Measurements from ENCODE around the gene FXYD1.

DNA sequence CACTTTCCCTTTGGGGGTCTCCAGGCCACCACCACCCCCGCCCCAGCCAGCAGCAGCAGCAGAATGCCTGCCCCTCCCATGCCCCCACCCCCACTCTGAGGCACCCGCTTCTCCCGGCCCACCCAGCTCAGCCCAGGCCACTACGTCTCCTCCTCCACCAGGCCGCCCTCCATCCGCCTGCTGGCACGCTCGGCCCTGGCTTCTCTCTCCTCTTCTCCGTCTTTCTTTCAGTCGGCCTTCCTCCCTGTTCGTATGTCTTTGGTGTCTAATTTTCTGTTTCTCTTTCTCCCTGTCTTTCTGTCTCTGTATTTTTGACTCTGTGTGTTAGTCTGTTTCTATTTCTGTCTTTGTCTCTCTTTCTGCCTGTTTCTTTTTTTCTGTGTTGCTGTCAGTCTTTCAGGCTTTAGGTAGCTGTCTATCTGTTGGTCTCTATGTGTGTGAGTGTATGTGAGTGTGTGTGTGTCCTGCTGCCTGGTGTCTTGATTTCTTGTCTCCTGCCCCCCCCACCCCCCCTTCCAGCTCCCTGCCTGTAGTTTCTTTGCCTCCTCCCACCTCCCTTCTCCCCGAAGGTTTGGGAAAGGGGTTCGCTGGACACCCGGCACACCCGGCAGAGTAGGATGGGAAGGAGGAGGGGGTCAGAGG, 3.9 kb upstream of the FXYD1 start, which contains the start of gene LGI4:
- TF ChIP-seq, protein P1, sequence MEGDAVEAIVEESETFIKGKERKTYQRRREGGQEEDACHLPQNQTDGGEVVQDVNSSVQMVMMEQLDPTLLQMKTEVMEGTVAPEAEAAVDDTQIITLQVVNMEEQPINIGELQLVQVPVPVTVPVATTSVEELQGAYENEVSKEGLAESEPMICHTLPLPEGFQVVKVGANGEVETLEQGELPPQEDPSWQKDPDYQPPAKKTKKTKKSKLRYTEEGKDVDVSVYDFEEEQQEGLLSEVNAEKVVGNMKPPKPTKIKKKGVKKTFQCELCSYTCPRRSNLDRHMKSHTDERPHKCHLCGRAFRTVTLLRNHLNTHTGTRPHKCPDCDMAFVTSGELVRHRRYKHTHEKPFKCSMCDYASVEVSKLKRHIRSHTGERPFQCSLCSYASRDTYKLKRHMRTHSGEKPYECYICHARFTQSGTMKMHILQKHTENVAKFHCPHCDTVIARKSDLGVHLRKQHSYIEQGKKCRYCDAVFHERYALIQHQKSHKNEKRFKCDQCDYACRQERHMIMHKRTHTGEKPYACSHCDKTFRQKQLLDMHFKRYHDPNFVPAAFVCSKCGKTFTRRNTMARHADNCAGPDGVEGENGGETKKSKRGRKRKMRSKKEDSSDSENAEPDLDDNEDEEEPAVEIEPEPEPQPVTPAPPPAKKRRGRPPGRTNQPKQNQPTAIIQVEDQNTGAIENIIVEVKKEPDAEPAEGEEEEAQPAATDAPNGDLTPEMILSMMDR (IDR thresholded peaks at IDR 0.05) = no peak
- no peak for TF ChIP-seq POLR2A (IDR thresholded peaks at IDR 0.05)
